ENCODE measurements around the gene LPAR5.

The LPAR5 gene

GRCh38 chr12:6635856-6636531 lies at the start of gene LPAR5:
Gene LPAR5, minus strand, starts transcription at chr12:6635959. Its CDS starts 14,711 bp downstream, at chr12:6621248.
- DNase-seq (ENCODE audit: low spot score) = peak; percentile 75

GRCh38 chr12:6684609-6685008 lies 48.9 kb upstream of the LPAR5 start:
- DNase-seq (ENCODE audit: low spot score) = peak; percentile 69

GRCh38 chr12:6676962-6677361 lies 41.2 kb upstream of the LPAR5 start:
- no peak for DNase-seq (ENCODE audit: low spot score)

GRCh38 chr12:6672143-6672542 lies 36.4 kb upstream of the LPAR5 start:
- no peak for DNase-seq (ENCODE audit: low spot score)

GRCh38 chr12:6667559-6668210 lies 31.9 kb upstream of the LPAR5 start:
- no peak for DNase-seq (ENCODE audit: low spot score)

GRCh38 chr12:6666211-6666610 lies 30.5 kb upstream of the LPAR5 start:
- DNase-seq (ENCODE audit: low spot score) = no peak

GRCh38 chr12:6664902-6665301 lies 29.1 kb upstream of the LPAR5 start:
- DNase-seq (ENCODE audit: low spot score) = no peak

GRCh38 chr12:6662906-6663742 lies 27.4 kb upstream of the LPAR5 start, which contains the start of gene ING4:
Gene ING4, minus strand, starts transcription at chr12:6663119. Its CDS starts 18 bp downstream, at chr12:6663101.
- DNase-seq (ENCODE audit: low spot score) = peak; percentile 100

GRCh38 chr12:6662602-6662905 lies 26.8 kb upstream of the LPAR5 start:
- DNase-seq (ENCODE audit: low spot score) = no peak

GRCh38 chr12:6653987-6654386 lies 18.2 kb upstream of the LPAR5 start:
- no peak for DNase-seq (ENCODE audit: low spot score)

GRCh38 chr12:6653342-6653741 lies 17.6 kb upstream of the LPAR5 start:
- no peak for DNase-seq (ENCODE audit: low spot score)

GRCh38 chr12:6652391-6652790 lies 16.6 kb upstream of the LPAR5 start:
- no peak for DNase-seq (ENCODE audit: low spot score)

GRCh38 chr12:6650832-6651231 lies 15.1 kb upstream of the LPAR5 start:
- DNase-seq (ENCODE audit: low spot score) = no peak

- DNase-seq (ENCODE audit: low spot score) = peak; percentile 74
Observed at GRCh38 chr12:6647083-6647604, 11.4 kb upstream of the LPAR5 start, which contains the start of gene ACRBP. Gene ACRBP, minus strand, starts transcription at chr12:6647432. Its CDS starts 66 bp downstream, at chr12:6647366.

- no peak for DNase-seq (ENCODE audit: low spot score)
Observed at GRCh38 chr12:6646276-6647082, 10.7 kb upstream of the LPAR5 start.

- no peak for DNase-seq (ENCODE audit: low spot score)
Observed at GRCh38 chr12:6644903-6645302, 9.1 kb upstream of the LPAR5 start.

GRCh38 chr12:6644257-6644596 lies 8.5 kb upstream of the LPAR5 start:
- no peak for DNase-seq (ENCODE audit: low spot score)

GRCh38 chr12:6643569-6644256 lies 8.0 kb upstream of the LPAR5 start:
- DNase-seq (ENCODE audit: low spot score) = no peak

GRCh38 chr12:6641131-6641530 lies 5.4 kb upstream of the LPAR5 start:
- DNase-seq (ENCODE audit: low spot score) = no peak

GRCh38 chr12:6640497-6640896 lies 4.7 kb upstream of the LPAR5 start:
- no peak for DNase-seq (ENCODE audit: low spot score)

GRCh38 chr12:6639151-6639801 lies 3.5 kb upstream of the LPAR5 start:
- no peak for DNase-seq (ENCODE audit: low spot score)
